ENCODE data around the gene CFAP161.

Gene CFAP161

GRCh38 chr15:81160312-81161159 is 26.5 kb downstream of the CFAP161 start:
- no peak for DNase-seq

DNA sequence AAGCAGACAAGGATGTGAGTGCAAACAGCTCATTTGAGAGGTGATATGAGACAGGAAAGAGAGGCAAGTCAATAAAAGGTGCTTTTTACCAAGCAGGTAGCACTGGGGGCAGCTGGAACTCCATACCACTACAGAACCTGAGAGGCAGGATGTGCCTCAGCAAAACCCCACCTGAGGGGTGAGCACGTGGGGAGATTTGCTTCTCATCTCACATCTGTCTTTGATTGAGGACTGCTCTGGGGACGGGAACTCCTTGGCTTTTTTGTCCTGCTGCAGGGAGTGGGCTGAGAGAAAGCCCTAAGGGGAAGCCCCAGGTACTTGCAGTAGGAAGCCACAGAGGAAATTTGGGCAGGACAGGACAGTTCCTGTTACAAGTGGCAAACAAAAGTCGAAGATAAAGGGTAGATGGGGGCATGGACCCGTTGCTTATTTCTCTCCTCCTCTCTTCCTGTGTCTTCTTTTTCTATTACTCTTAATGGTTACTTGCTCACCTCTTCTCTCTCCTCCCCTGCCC is 27.1 kb downstream of the CFAP161 start:
- DNase-seq: no peak

GRCh38 chr15:81161851-81162250 is 27.8 kb downstream of the CFAP161 start:
- DNase-seq: no peak

DNA sequence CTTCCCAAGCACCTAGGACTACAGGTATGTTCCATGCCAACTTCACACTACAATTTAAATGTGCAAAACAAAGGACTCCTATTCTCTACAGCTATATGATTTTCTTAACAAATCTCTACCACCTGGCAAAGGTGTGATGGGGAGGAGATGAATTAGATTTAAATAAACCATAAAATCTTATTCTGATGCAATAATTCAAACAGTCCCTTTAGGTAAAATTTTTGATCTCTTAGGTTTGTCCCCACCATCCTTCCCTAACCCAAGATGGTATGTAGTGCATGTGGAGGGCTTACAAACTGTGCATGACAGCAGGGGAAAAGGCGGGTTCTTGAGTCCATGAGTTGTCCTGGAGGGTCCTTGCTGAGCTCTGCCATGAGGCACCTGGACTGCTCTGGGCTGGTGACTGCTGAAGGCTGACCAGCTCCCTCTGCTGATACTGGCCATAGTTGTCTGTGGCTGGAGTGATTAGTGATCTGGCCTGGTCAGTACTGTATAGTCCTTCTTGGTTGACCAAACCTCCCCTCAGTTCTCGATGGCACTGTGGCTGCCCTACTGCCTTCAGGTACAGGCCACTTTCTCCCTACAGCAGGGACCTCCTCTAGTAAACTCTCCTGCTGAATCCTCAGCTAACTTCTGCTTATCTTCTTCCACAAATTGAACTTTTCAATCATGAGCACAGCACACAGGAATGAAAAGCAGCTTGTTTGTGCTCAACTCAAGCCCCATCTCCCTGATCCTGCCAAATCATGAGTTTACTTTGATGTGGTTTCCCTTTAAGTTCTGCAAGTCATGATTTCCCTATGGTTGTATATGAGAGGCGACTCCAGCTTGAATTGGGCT is 30.1 kb downstream of the CFAP161 start:
- DNase-seq: no peak

DNA sequence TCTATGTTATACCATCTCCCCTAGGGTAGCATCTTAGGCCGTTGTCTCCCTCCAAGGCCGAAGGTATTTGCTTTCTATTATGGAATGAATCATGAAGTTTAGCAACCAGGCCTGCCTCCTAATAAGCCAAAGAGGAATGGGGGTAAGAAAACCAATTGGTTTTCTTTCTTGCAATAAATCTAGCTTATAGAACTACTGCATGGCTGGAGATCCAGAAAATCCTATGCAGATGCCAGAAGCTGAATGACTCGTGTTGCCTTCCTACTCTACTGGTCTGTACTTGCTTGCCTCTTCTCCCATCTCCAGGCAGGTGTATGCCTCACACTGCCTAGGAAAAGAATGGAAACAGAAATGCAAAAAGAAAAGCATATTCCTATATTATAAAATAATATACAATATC is 31.5 kb downstream of the CFAP161 start:
- DNase-seq: no peak

DNA sequence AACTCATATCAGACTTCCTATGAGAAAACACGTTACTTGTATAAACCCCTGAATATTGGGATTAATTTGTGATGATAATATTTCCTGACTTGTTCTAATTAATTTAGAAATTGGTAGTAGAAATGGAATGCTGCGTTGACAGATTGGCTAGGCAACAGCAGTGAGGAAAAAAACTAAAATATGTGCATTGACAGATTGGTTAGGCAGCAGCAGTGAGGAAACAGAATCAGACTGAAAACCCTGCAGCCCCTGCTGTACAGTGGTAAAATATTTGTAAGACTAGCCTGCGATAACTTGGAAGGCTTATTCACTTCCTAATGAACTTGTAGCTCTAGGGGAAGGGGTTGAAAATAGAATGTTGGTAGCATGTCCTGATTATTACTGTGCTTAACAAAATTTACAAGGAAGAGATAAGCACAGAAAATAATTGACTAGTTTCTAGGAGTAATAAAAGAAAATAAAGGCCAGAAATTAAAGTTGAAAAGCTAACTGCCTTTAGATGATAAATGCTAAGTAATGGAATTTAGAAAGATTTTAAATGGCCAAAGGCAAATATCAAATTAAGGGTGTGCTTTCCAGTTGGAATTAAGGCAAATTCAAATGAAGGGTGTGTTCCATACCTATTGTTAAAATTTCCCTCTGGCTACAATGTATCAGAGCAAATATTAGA is 32.7 kb downstream of the CFAP161 start:
- no peak for DNase-seq

- DNase-seq: no peak
Measured at GRCh38 chr15:81168131-81168526, 34.1 kb downstream of the CFAP161 start.

DNA sequence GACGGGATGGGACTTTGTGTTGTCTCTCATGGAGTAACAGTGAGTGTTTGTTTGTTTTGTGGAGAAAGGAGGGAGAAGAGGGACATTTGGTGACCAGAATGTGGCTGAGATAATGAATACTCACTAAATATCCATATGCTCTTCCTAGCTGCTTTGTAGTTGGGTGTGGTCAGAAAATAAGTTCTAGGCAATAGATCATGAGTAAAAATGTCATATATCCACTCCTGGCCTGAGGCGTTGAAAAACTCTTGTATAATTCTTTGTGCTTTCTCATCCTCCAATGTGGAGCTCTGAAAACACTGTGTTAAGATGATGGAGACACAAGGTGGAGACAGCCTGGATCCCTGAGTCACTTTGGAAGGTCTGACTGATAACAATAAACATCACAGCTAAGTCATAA is 34.6 kb downstream of the CFAP161 start:
- no peak for DNase-seq

GRCh38 chr15:81170511-81170910 is 36.4 kb downstream of the CFAP161 start:
- DNase-seq: no peak

DNA sequence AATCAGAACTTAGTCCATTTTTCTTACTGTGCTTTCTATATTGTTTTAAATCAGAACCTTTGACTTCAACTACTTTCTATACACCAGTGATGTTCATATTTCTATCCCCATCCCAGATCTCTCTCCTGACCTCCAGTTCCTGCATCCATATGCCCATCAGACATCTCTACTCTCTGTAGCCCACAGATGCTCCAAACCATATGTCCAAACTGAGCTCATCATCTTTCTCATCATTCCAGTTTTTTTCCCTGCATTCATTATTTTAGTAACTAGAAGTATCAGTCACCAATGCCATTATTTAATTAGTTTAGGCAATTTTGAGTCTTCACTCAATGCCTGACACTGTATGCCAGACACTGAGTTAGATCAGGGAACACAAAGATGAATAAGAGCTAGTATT is 37.2 kb downstream of the CFAP161 start:
- DNase-seq: no peak

- no peak for DNase-seq
Measured at GRCh38 chr15:81174125-81174791, 40.2 kb downstream of the CFAP161 start.

GRCh38 chr15:81174792-81175327 is 40.8 kb downstream of the CFAP161 start:
- no peak for DNase-seq

GRCh38 chr15:81175496-81175895 is 41.4 kb downstream of the CFAP161 start:
- DNase-seq: no peak

GRCh38 chr15:81176291-81176893 is 42.3 kb downstream of the CFAP161 start:
- no peak for DNase-seq

- no peak for DNase-seq
Measured at GRCh38 chr15:81178365-81178764, 44.3 kb downstream of the CFAP161 start.

- no peak for DNase-seq
Measured at GRCh38 chr15:81181220-81181619, 47.1 kb downstream of the CFAP161 start.

DNA sequence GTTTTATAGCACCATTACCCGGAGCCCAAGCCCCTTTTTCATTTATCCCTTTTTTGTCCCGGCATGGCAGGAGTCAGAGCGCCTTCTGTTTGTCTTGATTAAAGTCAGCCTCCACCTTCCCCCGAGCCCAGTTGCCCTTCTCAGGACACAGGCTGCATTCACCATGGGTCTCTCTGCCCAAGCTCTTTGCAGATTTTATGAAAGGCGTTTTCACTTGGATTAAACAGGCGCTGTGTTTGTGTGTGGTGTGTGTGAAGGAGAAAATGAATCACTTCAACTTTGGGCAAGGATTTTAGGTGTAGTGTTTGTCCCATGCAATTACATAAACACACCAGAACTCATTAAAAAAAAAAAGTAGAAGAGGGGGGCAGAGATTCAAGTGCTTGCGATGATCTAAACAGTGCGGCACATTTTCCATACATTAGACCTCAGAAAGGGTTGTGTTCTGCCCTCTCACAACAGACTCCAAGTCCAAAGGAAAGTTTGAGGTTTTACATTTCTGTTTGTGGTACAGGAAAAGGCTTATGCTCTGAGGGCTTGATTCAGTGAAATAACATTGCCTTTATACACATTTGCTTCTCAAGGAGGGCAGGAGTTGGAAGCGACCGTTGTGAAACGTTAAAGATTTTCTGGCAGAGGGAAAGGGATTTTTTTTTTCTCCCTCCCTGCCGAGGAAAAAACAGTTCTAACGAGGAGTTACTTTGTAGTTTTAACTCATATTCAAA is 48.1 kb downstream of the CFAP161 start:
- DNase-seq: no peak

DNA sequence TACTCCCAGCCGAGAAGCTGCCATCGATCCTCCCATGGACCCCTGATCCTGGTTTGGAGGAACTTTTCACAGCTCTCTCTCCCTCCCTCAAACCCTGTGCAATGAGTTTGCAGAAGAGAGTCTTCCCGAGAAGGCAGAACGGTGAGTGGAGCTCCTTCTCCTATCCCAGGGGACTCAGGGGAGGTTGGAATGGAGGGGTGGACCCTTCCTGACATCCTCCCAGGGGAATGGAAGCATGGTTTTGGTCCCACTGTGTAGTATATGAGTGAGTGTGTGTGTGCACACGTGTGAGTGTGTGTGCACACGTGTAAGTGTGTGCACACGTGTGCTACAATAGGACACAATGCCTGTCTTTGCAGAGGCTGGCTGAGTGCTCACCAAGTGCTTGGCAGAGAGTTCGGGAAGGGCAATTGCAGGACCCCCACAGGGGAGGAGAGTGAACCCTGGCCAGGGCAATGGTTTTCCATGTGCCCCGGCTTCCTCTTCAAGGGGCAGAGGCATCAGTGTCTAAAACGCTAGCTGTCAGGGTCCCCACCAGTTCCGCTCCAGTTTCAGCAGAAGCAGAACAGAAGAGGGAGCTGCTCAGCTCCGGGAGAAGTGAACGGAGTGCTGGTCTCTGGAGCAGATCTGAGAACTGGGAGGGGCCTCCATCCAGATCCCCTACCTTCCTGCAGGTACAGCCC is 48.8 kb downstream of the CFAP161 start:
- DNase-seq: no peak

GRCh38 chr15:81183439-81183775 is 49.3 kb downstream of the CFAP161 start:
- no peak for DNase-seq

- no peak for DNase-seq
Measured at GRCh38 chr15:81184188-81184587, 50.1 kb downstream of the CFAP161 start.

Measured in activated naive CD4-positive, alpha-beta T cell treated with Interleukin-2 at 50 U/mL for 16 hours (primary cell).